Activated CD8-positive, alpha-beta T cell treated with anti-CD3 and anti-CD28 coated beads for 36 hours (primary cell): ENCODE data around the gene RABGEF1. TPM values are rescaled to one million over a fixed set of nuclear protein-coding genes. Genes with fewer than 3 reads are reported as not detected.
"Not testable (repeated sequence)": the region's sequence is repeated elsewhere in the genome, so short reads cannot be mapped to it uniquely, and the experiment has no call there.

Experiments used
- ATAC-seq: fragments of 200-7000 bp; cut with Tn5 transposase; one replicate; pipeline ENCODE4 v1.10.0; 2021; ENCODE audit warnings: mild to moderate bottlenecking, moderate library complexity
- CTCF ChIA-PET: fragments of 350-600 bp; sonication (Branson Sonifier 250); formaldehyde crosslinking; loops from one replicate; lab custom pipeline; 2021; ENCODE audit warnings: antibody characterized with exemption; lab: Charles Lee
- POLR2A ChIA-PET: fragments of 350-600 bp; sonication (Branson Sonifier 250); formaldehyde crosslinking; loops from one replicate; lab custom pipeline; 2021; ENCODE audit warnings: antibody characterized with exemption; lab: Charles Lee
- DNase-seq: peaks from one replicate; pipeline ENCODE4 v3.0.0-alpha.2; 2020
- H3K27ac Mint-ChIP-seq: one replicate; pipeline ENCODE4 v1.8.0; 2021; ENCODE audit warnings: mild to moderate bottlenecking, mixed read lengths
- H3K27me3 Mint-ChIP-seq: one replicate; pipeline ENCODE4 v1.8.0; 2021; ENCODE audit warnings: mixed read lengths
- H3K36me3 Mint-ChIP-seq: one replicate; pipeline ENCODE4 v1.8.0; 2021; ENCODE audit warnings: low read depth, mixed read lengths
- H3K4me1 Mint-ChIP-seq: one replicate; pipeline ENCODE4 v1.8.0; 2021; ENCODE audit warnings: low read depth, mixed read lengths
- H3K4me3 Mint-ChIP-seq: one replicate; pipeline ENCODE4 v1.8.0; 2021; ENCODE audit warnings: mild to moderate bottlenecking, moderate library complexity, mixed read lengths
- H3K9me3 Mint-ChIP-seq: one replicate; pipeline ENCODE4 v1.8.0; 2021; ENCODE audit warnings: mixed read lengths
- intact Hi-C: fragments of 100-400 bp; cut with micrococcal nuclease; formaldehyde crosslinking; loops from one replicate; pipeline ENCODE4 v1.10.0; 2022
- total RNA-seq, 2 experiments: library from RNA; stranded (reverse); gene quantifications; one replicate each; pipeline ENCODE4 v1.2.3, GENCODE V29; 2021
- TF ChIP-seq, protein P1 (sequence below): fragments of 200-600 bp; IDR thresholded peaks from one replicate; pipeline ENCODE4 v1.8.0; 2022; ENCODE audit warnings: antibody characterized with exemption, mild to moderate bottlenecking

RABGEF1 gene
- total RNA-seq, 2 experiments from 2014 or later: 17.5 to 19.2 TPM

DNA sequence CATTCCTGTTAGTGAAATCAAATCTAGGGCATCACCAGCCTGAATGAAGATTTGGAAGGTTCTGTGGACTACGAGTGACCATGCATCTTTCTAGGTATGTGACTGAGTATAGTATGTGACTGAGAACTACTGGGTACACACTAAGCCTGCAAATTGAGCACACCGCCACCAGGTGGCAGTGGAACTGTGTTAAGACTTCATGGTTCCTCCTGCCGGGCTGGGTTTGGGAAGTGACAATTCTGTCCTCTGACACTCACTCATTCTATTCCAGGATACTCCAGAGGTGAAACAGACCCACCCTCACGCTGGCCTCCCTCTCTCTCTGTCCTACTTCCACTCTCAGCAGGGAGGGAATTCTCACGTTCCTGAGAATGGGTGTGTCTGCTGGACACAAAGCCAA lies 96.5 kb downstream of the RABGEF1 start:
- no peak overlapping the region for H3K4me3 Mint-ChIP-seq
- ChIA-PET CTCF (interaction anchor here (1.7 to 1.8 kb wide), 2 partner anchors 69 to 163 kb away, joined by 4 to 6 read pairs; no protein-coding TSS in a partner anchor), POLR2A (no interaction called here)
- DNase-seq (peak; percentile 73), ATAC-seq (peak; percentile 88)
- no peaks in the 10 kb centered on the region for H3K36me3 Mint-ChIP-seq
- no peaks in the 10 kb centered on the region for H3K27me3 Mint-ChIP-seq
- H3K27ac Mint-ChIP-seq: no peak overlapping the region
- intact Hi-C loops: loop anchor here (5.0 kb wide), 1 partner anchor 160 kb away; the partner anchor contains the start of genes SBDS and TYW1
- no peaks in the 10 kb centered on the region for H3K9me3 Mint-ChIP-seq
- TF ChIP-seq, protein P1, sequence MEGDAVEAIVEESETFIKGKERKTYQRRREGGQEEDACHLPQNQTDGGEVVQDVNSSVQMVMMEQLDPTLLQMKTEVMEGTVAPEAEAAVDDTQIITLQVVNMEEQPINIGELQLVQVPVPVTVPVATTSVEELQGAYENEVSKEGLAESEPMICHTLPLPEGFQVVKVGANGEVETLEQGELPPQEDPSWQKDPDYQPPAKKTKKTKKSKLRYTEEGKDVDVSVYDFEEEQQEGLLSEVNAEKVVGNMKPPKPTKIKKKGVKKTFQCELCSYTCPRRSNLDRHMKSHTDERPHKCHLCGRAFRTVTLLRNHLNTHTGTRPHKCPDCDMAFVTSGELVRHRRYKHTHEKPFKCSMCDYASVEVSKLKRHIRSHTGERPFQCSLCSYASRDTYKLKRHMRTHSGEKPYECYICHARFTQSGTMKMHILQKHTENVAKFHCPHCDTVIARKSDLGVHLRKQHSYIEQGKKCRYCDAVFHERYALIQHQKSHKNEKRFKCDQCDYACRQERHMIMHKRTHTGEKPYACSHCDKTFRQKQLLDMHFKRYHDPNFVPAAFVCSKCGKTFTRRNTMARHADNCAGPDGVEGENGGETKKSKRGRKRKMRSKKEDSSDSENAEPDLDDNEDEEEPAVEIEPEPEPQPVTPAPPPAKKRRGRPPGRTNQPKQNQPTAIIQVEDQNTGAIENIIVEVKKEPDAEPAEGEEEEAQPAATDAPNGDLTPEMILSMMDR: peak; percentile 78
- H3K4me1 Mint-ChIP-seq: no peaks in the 10 kb centered on the region

DNA sequence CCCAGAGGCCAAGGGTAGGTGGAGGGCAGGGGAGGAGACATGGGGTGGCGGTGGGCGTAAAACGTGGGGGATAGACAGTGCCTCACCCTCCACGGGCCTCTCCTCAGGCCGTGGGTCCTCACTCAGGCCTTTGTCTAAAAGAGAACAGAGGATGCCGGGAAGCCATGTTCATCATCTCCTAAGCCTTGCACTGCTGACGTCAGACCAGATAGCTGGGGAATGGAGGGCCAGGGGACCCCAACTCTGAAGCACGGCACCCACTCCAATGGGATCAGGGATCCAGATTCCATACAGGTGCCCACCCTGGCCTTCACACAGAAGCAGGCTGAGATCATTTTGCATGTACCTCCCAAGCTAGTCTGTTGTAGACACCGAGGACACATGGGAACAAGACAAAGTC lies 97.1 kb downstream of the RABGEF1 start:
- Mint-ChIP-seq H3K36me3 (no peaks in the 10 kb centered on the region), H3K9me3 (no peaks in the 10 kb centered on the region), H3K4me3 (no peak overlapping the region), H3K4me1 (no peaks in the 10 kb centered on the region), H3K27ac (no peak overlapping the region), H3K27me3 (no peaks in the 10 kb centered on the region)
- CTCF ChIA-PET: interaction anchor here (1.0 to 1.8 kb wide), 3 partner anchors 56 to 162 kb away, joined by 3 to 6 read pairs (median 4); no protein-coding TSS in a partner anchor
- DNase-seq (no peak), ATAC-seq (no peak)
- POLR2A ChIA-PET: no interaction called here
- intact Hi-C loops: loop anchor here (5.0 kb wide), 1 partner anchor 160 kb away; the partner anchor contains the start of genes SBDS and TYW1
- TF ChIP-seq, protein P1: no peak

DNA sequence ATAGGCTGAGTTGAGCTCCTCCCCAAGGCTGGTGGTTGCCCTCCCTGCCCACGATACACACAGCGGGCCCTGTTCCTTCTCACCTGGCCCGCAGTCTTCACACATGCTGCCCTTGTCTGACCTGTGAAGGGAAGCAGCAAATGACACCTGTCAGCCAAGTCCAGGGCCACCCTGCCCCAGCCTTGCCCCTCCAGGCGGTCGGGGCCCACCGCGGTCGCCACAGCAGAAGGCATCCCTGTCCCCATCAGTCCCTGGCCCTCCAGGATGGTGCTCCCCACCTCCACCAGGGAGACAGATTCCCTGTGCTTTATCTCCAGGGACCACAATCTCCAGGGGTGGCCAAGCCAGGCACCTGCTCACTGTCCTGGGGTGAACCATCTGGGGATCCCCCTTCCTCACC lies 99.3 kb downstream of the RABGEF1 start:
- DNase-seq: no peak

DNA sequence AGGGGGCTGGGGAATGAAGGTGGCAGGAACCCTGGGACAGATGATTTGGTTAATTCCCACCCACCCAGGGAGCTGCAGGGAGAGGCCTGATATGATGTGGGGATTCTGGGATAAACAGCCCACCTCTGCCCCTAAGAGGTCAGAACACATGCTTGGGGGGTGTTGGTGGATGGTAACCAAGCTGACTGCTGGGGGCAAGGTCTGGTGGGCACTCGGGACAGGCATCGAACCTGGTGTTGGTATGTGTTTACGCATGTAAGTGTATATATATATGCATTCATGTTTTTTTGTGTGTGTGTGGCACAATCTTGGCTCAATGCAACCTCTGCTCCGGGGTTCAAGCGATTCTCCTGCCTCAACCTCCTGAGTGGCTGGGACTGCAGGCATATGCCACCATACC lies 99.8 kb downstream of the RABGEF1 start:
- ChIA-PET CTCF (no interaction called here), POLR2A (interaction anchor here (0.6 kb wide), 1 partner anchor 220 kb away, joined by 3 read pairs; no protein-coding TSS in a partner anchor)
- DNase-seq (no peak), ATAC-seq (no peak)
- Mint-ChIP-seq H3K27ac (no peak overlapping the region), H3K36me3 (peaks cover 4% of the 10 kb centered on the region), H3K9me3 (no peaks in the 10 kb centered on the region), H3K4me1 (peaks cover 9% of the 10 kb centered on the region), H3K4me3 (no peak overlapping the region), H3K27me3 (no peaks in the 10 kb centered on the region)
- intact Hi-C loops: no loop called here
- TF ChIP-seq, protein P1: no peak

More for the DNA sequence above, 99.3 kb downstream of the RABGEF1 start:
- H3K9me3 Mint-ChIP-seq: no peaks in the 10 kb centered on the region
- H3K4me1 Mint-ChIP-seq: peaks cover 6% of the 10 kb centered on the region
- TF ChIP-seq, protein P1: no peak
- no peaks in the 10 kb centered on the region for H3K27me3 Mint-ChIP-seq
- ChIA-PET CTCF (no interaction called here), POLR2A (no interaction called here)
- peaks cover 2% of the 10 kb centered on the region for H3K36me3 Mint-ChIP-seq
- no peak for ATAC-seq
- H3K27ac Mint-ChIP-seq: no peak overlapping the region
- no peak overlapping the region for H3K4me3 Mint-ChIP-seq
- intact Hi-C loops: loop anchor here (5.0 kb wide), 1 partner anchor 157 kb away; the partner anchor contains the start of genes SBDS and TYW1

DNA sequence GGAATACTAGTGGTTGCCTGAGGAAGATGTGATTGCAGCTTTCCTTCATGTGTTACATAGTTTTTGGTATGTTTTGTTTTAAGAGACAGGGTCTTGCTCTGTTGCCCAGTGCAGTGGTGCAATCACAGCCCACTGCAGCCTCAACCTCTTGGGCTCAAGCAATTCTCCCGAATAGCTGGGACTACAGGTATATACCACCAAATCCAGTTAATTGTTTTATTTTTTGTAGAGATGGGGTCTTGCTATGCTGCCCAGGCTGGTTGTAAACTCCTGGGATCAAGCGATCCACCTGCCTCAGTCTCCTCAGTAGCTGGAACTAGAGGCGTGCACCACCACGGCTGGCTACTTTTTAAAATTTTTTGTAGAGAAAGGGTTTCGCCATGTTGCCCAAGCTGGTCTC lies 101.4 kb downstream of the RABGEF1 start:
- Mint-ChIP-seq H3K27ac (no peak overlapping the region), H3K4me1 (peaks cover 17% of the 10 kb centered on the region), H3K27me3 (no peaks in the 10 kb centered on the region), H3K9me3 (no peaks in the 10 kb centered on the region), H3K4me3 (no peak overlapping the region), H3K36me3 (peaks cover 4% of the 10 kb centered on the region)
- TF ChIP-seq, protein P1: no peak
- CTCF ChIA-PET: no interaction called here
- DNase-seq (no peak), ATAC-seq (no peak)
- POLR2A ChIA-PET: no interaction called here
- intact Hi-C loops: no loop called here

DNA sequence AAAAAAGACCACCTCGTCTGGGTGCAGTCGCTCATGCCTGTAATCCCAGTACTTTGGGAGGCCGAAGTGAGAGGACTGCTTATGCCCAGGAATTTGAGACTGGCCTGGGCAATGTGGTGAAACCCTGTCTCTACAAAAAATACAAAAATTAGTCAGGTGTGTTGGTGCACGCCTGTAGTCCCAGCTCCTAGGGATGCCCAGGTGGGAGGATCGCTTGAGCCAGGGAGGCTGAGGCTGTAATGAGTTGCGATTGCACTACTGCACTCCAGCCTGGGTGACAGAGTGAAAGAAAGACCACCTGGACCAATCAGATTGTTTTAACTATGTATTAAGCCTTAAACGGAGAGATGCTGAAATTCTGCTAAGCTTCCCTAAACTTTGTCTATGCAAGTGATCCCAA lies 103.0 kb downstream of the RABGEF1 start:
- DNase-seq, H3K27me3 Mint-ChIP-seq, ATAC-seq, intact Hi-C loops, H3K9me3 Mint-ChIP-seq, CTCF ChIA-PET, H3K36me3 Mint-ChIP-seq: not testable (repeated sequence)
- H3K4me3 Mint-ChIP-seq: peak overlapping the region; percentile 91
- H3K4me1 Mint-ChIP-seq: peaks cover 25% of the 10 kb centered on the region
- H3K27ac Mint-ChIP-seq: peak overlapping the region; percentile 79
- POLR2A ChIA-PET: interaction anchor here (2.2 kb wide), 1 partner anchor 152 kb away, joined by 14 read pairs; the partner anchor contains the start of gene SBDS
